GM12878 (cell line): ENCODE results near the gene MEGF11. TPM values are rescaled to one million over a fixed set of nuclear protein-coding genes. Genes with fewer than 3 reads are reported as not detected.

Experiments
- ATAC-seq: fragments of 200-7000 bp; cut with Tn5 transposase; 3 replicates; pipeline ENCODE4 v1.9.1; 2020; ENCODE audit warnings: mild to moderate bottlenecking, moderate library complexity
- BruUV-seq: library from RNA; stranded (reverse); fragments of 400-500 nt; replicated peaks from 2 replicates; lab custom pipeline; 2021; lab: Mats Ljungman, UMichigan
- CTCF ChIA-PET: fragments of 300-600 bp; sonication (Branson Sonifier 250); formaldehyde crosslinking; extraction: SDS; loops from one replicate; lab custom pipeline; 2021; ENCODE audit warnings: inconsistent platforms; lab: Yijun Ruan, JAX
- POLR2A ChIA-PET: fragments of 350-600 bp; formaldehyde crosslinking; extraction: SDS; loops from one replicate; lab custom pipeline; 2021; ENCODE audit warnings: inconsistent platforms; lab: Charles Lee
- RAD21 ChIA-PET: fragments of 300-600 bp; sonication (Branson Sonifier 250); formaldehyde crosslinking; loops from one replicate; lab custom pipeline; 2023; ENCODE audit warnings: antibody characterized with exemption; ENCODE audit not compliant: unreplicated experiment; lab: Charles Lee
- SMC1A ChIA-PET: fragments of 300-600 bp; sonication (Branson Sonifier 250); formaldehyde crosslinking; loops from one replicate; lab custom pipeline; 2023; ENCODE audit not compliant: unreplicated experiment, uncharacterized antibody; lab: Charles Lee
- DNase-seq: peaks from one replicate; pipeline ENCODE4 v3.0.0-alpha.2; 2011; ENCODE audit warnings: low read depth, low spot score
- FAIRE-seq: peaks from 3 replicates; lab custom pipeline; 2011; peaks lifted over from hg19 to GRCh38; lab: Jason Lieb, UNC
- H2AFZ ChIP-seq: 2 replicates; pipeline ENCODE4 v1.6.0; 2011; ENCODE audit warnings: low read depth, low read length, control low read depth; ENCODE audit not compliant: control insufficient read depth
- H3K27ac ChIP-seq: 2 replicates; pipeline ENCODE4 v1.5.1; 2011; ENCODE audit warnings: control low read depth; ENCODE audit not compliant: control insufficient read depth, insufficient read depth
- H3K27me3 ChIP-seq, 2 experiments: replicated peaks in 1 of 2; 2 replicates each; pipeline versions ENCODE4 v1.6.0 to v1.6.1; 2011; ENCODE audit warnings: low read length in 1 of 2; ENCODE audit not compliant: control insufficient read depth in 2 of 2, insufficient read depth in 2 of 2
- H3K36me3 ChIP-seq, 2 experiments: 2 replicates each; pipeline ENCODE4 v1.5.1; 2011; ENCODE audit warnings: low read length in 1 of 2; ENCODE audit not compliant: control insufficient read depth in 2 of 2, insufficient read depth in 2 of 2
- H3K4me1 ChIP-seq: 2 replicates; pipeline ENCODE4 v1.6.1; 2011; ENCODE audit warnings: mild to moderate bottlenecking, low read length, moderate library complexity, mixed read lengths; ENCODE audit not compliant: control insufficient read depth, insufficient read depth
- H3K4me2 ChIP-seq: 2 replicates; pipeline ENCODE4 v1.6.0; 2011; ENCODE audit warnings: control low read depth; ENCODE audit not compliant: control insufficient read depth, insufficient read depth
- H3K4me3 ChIP-seq: fragments of 200-600 bp; sonication (generic); 2 replicates; pipeline ENCODE4 v1.5.1; 2016
- H3K79me2 ChIP-seq: 2 replicates; pipeline ENCODE4 v1.6.0; 2011; ENCODE audit warnings: low read length; ENCODE audit not compliant: control insufficient read depth, insufficient read depth
- H3K9ac ChIP-seq: 2 replicates; pipeline ENCODE4 v1.8.0; 2011; ENCODE audit warnings: low read length, control low read depth, mixed read lengths; ENCODE audit not compliant: control insufficient read depth, insufficient read depth
- H3K9me3 ChIP-seq: replicated peaks from 3 replicates; pipeline ENCODE4 v1.5.1; 2011; ENCODE audit warnings: mild to moderate bottlenecking, low read length; ENCODE audit not compliant: control insufficient read depth, insufficient read depth
- H4K20me1 ChIP-seq: 2 replicates; pipeline ENCODE4 v1.6.0; 2011; ENCODE audit not compliant: control insufficient read depth, insufficient read depth
- BACH1 ChIP-seq: fragments of 450-650 bp; IDR thresholded peaks from 2 replicates; pipeline ENCODE4 v1.6.1; 2017; ENCODE audit warnings: mild to moderate bottlenecking, borderline replicate concordance
- BCL11A ChIP-seq: IDR thresholded peaks from 2 replicates; pipeline ENCODE4 v1.6.1; 2011; ENCODE audit warnings: low read depth, low read length
- BMI1 ChIP-seq: fragments of 450-650 bp; IDR thresholded peaks from 2 replicates; pipeline ENCODE4 v1.6.1; 2016; ENCODE audit warnings: mild to moderate bottlenecking, moderate library complexity, borderline replicate concordance
- CBX3 ChIP-seq: fragments of 200-600 bp; sonication (generic); IDR thresholded peaks from 2 replicates; pipeline ENCODE4 v1.6.1; 2016; ENCODE audit warnings: low read depth, borderline replicate concordance
- CEBPB ChIP-seq, 2 experiments: fragments of 150-350 bp in 1 of 2; IDR thresholded peaks; 2 replicates each; pipeline ENCODE4 v1.6.1; 2012 to 2014; ENCODE audit warnings: low read depth in 2 of 2, low read length in 2 of 2, borderline replicate concordance in 1 of 2, inconsistent platforms in 1 of 2
- CHD2 ChIP-seq: IDR thresholded peaks from 2 replicates; pipeline ENCODE4 v1.6.1; 2011; ENCODE audit warnings: low read depth, low read length, improper control_type of control experiment, borderline replicate concordance
- EP300 ChIP-seq, 2 experiments: fragments of 150-350 bp in 1 of 2; IDR thresholded peaks; 2 replicates each; pipeline ENCODE4 v1.6.1; 2011 to 2012; ENCODE audit warnings: low read depth in 2 of 2, low read length in 2 of 2, borderline replicate concordance in 1 of 2, improper control_type of control experiment in 1 of 2, inconsistent platforms in 1 of 2; ENCODE audit not compliant: control insufficient read depth in 1 of 2
- JUNB ChIP-seq: IDR thresholded peaks from 2 replicates; pipeline ENCODE4 v1.6.1; 2016; ENCODE audit warnings: antibody characterized with exemption, mild to moderate bottlenecking
- MXI1 ChIP-seq: fragments of 150-350 bp; IDR thresholded peaks from 2 replicates; pipeline ENCODE4 v1.6.1; 2011; ENCODE audit warnings: low read depth, mild to moderate bottlenecking, inconsistent platforms, low read length, improper control_type of control experiment
- MYC ChIP-seq: IDR thresholded peaks from 2 replicates; pipeline ENCODE4 v1.6.1; 2011; ENCODE audit warnings: mild to moderate bottlenecking, low read length, moderate library complexity, inconsistent platforms; ENCODE audit not compliant: insufficient read depth, insufficient replicate concordance, insufficient read length, severe bottlenecking
- RFX5 ChIP-seq: IDR thresholded peaks from 2 replicates; pipeline ENCODE4 v1.6.1; 2011; ENCODE audit warnings: low read depth, low read length, improper control_type of control experiment
- SMAD1 ChIP-seq: fragments of 450-650 bp; IDR thresholded peaks from 2 replicates; pipeline ENCODE4 v1.6.1; 2018; ENCODE audit warnings: mild to moderate bottlenecking, low read depth; ENCODE audit not compliant: partially characterized antibody
- ZZZ3 ChIP-seq: IDR thresholded peaks from 2 replicates; pipeline ENCODE4 v1.6.1; 2011; ENCODE audit warnings: low read depth; ENCODE audit not compliant: control insufficient read depth, insufficient read length
- WGBS: methylation state at CpG from one replicate; pipeline ENCODE4 v1.1.6; 2016; ENCODE audit warnings: low lambda C conversion rate; ENCODE audit not compliant: insufficient replicate concordance, insufficient coverage; ENCODE audit errors: missing lambda C conversion rate; 5-methylcytosine and 5-hydroxymethylcytosine counted together
- in situ Hi-C: fragments of 300-500 bp; cut with MboI; formaldehyde crosslinking; loops from 9 replicates; pipeline ENCODE4 v1.14.3; 2018; ENCODE audit warnings: mixed read lengths
- intact Hi-C: fragments of 100-400 bp; cut with micrococcal nuclease; formaldehyde crosslinking; loops from one replicate; pipeline ENCODE4 v1.14.2; 2022; ENCODE audit not compliant: unreplicated experiment
- polyA plus RNA-seq, 11 experiments: library from polyadenylated mRNA; depleted of rRNA in 4 of 11; unstranded in 6 of 11; stranded (reverse) in 5 of 11; fragments of >200 nt; fragmentation: Nextera tagmentation in 4 of 11; fragmentation: Illumina TruSeq in 1 of 11; extraction: Ambion mirVana in 4 of 11; extraction: Trizol in 1 of 11; gene quantifications; 1 replicate in 1 of 11; 2 replicates in 10 of 11; pipeline versions ENCODE4 v1.2.1 to v1.2.3, GENCODE V29; 2011 to 2016; ENCODE audit warnings: inconsistent platforms in 2 of 11, missing spikeins in 2 of 11, low read depth in 1 of 11
- total RNA-seq, 4 experiments: library from RNA; depleted of rRNA in 3 of 4; stranded (reverse); fragments of >200 nt in 3 of 4; fragmentation: Illumina TruSeq in 1 of 4; extraction: Trizol in 1 of 4; gene quantifications; 2 replicates each; pipeline versions ENCODE4 v1.2.1 to v1.2.3, GENCODE V29; 2013 to 2021
- TF ChIP-seq, protein P1 (sequence below): fragments of 450-650 bp; IDR thresholded peaks from 2 replicates; pipeline ENCODE4 v1.6.1; 2016; ENCODE audit warnings: mild to moderate bottlenecking
- TF ChIP-seq, protein P2 (sequence below): fragments of 450-650 bp; IDR thresholded peaks from 2 replicates; pipeline ENCODE4 v1.6.1; 2017; ENCODE audit warnings: mild to moderate bottlenecking, moderate library complexity

The MEGF11 gene
- total and polyA plus RNA-seq, 10 of the 15 experiments (the other 5 are each of a cell fraction or from before 2014, with no cell fraction given) = 0.03 to 1.7 (median 0.49) TPM

DNA sequence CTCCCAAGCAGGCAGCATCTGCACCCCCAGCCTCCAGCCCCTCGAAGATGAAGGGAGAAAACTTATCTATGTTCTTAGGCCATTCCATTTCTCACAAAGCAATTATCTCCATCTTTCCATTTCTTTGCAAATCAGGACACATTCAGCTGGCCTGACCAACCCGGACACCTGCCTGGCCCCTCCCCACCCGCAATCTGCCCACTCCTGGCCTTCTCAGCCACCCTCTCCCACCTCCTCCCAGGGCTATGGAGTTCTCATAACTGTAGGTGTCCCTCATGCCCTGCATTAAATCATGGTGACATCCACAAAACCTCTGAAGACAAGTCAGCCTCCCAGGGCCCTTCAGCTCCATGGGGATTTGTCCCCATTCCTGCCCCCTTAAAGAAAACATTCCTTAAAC lies 119.3 kb downstream of the MEGF11 start (continued):
- TF ChIP-seq CEBPB (IDR thresholded peaks at IDR 0.05; ENCODE audit: borderline replicate concordance in 1 of 2, low read depth in 2 of 2, low read length in 2 of 2) (no peak), ZZZ3 (no peak), MYC (no peak)
- TF ChIP-seq, protein P1, sequence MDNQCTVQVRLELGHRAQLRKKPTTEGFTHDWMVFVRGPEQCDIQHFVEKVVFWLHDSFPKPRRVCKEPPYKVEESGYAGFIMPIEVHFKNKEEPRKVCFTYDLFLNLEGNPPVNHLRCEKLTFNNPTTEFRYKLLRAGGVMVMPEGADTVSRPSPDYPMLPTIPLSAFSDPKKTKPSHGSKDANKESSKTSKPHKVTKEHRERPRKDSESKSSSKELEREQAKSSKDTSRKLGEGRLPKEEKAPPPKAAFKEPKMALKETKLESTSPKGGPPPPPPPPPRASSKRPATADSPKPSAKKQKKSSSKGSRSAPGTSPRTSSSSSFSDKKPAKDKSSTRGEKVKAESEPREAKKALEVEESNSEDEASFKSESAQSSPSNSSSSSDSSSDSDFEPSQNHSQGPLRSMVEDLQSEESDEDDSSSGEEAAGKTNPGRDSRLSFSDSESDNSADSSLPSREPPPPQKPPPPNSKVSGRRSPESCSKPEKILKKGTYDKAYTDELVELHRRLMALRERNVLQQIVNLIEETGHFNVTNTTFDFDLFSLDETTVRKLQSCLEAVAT = no peak
- TF ChIP-seq, all 136 proteins: peak for 0

DNA sequence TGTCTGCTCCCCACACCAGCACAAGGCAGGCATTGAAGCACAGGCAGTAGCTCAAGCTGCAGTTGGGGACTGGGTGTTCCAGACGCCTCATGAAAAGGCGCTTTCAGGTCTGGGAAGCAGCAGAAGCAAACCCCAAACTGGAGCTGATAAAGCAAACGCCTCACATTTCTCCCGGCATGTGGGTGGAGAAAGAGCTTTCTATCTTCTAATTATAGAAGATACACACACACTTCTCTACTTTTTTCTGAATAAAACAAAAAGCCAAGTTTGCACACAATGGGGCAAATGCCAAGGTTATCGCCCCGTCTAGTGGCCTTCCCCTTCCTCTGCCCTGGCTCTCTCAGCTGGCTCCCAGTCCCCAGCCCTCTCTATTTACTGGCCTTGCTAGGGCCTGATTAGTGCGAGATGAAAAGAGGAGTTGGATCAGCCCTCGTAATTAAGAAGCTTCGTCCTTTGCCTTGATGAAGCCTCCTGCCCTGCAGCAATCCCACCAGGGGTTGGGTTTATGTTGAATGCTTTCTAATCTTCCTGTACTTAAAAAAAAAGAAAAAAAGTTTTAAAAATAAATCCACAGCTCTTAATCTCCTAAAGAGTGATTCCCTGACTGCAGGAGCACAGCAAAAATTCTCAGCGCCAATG lies 120.2 kb downstream of the MEGF11 start:
- BruUV-seq = no TSS peak
- FAIRE-seq (no peak), ATAC-seq (no peak), DNase-seq (no peak)
- Histone ChIP-seq H3K79me2 (no peaks in the 10 kb centered on the region), H4K20me1 (0 out of 2 replicates have a peak, but pooled peaks cover 2% of the 10 kb centered on the region), H3K4me2 (no peak overlapping the region), H3K27me3 (no peaks in the 10 kb centered on the region; a peak in 1 of 4 replicates), H2AFZ (no peak overlapping the region), H3K4me1 (no peaks in the 10 kb centered on the region), H3K9me3 (no peaks in the 10 kb centered on the region), H3K9ac (no peak overlapping the region), H3K36me3 (no peaks in the 10 kb centered on the region), H3K27ac (no peak overlapping the region), H3K4me3 (no peak overlapping the region)
- in situ Hi-C loops = no loop called here
- 59% methylated on average over 10 of the region's 10 CpGs for WGBS
- ChIA-PET SMC1A (no interaction called here), CTCF (no interaction called here), RAD21 (no interaction called here), POLR2A (no interaction called here)
- intact Hi-C loops = no loop called here
- TF ChIP-seq JUNB = no peak
- no peak for TF ChIP-seq MXI1
- no peak for TF ChIP-seq CBX3
- TF ChIP-seq BMI1 = no peak
- no peak for TF ChIP-seq RFX5
- TF ChIP-seq BACH1 = no peak
- no peak for TF ChIP-seq SMAD1
- TF ChIP-seq BCL11A = no peak
- TF ChIP-seq, protein P2, sequence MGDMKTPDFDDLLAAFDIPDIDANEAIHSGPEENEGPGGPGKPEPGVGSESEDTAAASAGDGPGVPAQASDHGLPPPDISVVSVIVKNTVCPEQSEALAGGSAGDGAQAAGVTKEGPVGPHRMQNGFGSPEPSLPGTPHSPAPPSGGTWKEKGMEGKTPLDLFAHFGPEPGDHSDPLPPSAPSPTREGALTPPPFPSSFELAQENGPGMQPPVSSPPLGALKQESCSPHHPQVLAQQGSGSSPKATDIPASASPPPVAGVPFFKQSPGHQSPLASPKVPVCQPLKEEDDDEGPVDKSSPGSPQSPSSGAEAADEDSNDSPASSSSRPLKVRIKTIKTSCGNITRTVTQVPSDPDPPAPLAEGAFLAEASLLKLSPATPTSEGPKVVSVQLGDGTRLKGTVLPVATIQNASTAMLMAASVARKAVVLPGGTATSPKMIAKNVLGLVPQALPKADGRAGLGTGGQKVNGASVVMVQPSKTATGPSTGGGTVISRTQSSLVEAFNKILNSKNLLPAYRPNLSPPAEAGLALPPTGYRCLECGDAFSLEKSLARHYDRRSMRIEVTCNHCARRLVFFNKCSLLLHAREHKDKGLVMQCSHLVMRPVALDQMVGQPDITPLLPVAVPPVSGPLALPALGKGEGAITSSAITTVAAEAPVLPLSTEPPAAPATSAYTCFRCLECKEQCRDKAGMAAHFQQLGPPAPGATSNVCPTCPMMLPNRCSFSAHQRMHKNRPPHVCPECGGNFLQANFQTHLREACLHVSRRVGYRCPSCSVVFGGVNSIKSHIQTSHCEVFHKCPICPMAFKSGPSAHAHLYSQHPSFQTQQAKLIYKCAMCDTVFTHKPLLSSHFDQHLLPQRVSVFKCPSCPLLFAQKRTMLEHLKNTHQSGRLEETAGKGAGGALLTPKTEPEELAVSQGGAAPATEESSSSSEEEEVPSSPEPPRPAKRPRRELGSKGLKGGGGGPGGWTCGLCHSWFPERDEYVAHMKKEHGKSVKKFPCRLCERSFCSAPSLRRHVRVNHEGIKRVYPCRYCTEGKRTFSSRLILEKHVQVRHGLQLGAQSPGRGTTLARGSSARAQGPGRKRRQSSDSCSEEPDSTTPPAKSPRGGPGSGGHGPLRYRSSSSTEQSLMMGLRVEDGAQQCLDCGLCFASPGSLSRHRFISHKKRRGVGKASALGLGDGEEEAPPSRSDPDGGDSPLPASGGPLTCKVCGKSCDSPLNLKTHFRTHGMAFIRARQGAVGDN = no peak
- TF ChIP-seq EP300 (IDR thresholded peaks at IDR 0.05; ENCODE audit: borderline replicate concordance in 1 of 2, control insufficient read depth in 1 of 2, low read depth in 2 of 2, low read length in 2 of 2) = no peak
- no peak for TF ChIP-seq CHD2
